Mucosa of gallbladder (tissue), 1 donor: ENCODE data around the gene ITGB1. TPM values are rescaled to one million over a fixed set of nuclear protein-coding genes. Genes with fewer than 3 reads are reported as not detected.
"Not testable (repeated sequence)": the region's sequence is repeated elsewhere in the genome, so short reads cannot be mapped to it uniquely, and the experiment has no call there.

Source experiments
- DNase-seq: peaks from one replicate; pipeline ENCODE4 v3.0.0-alpha.2; 2020; ENCODE audit warnings: low spot score
- total RNA-seq: library from RNA; stranded (reverse); gene quantifications from one replicate; pipeline ENCODE4 v1.2.1, GENCODE V29; 2021
- donor health status: DM: no; HTN: no; CAD: no.

ITGB1 gene
- total RNA-seq, 1 donor from 2014 or later, result 596 TPM

- no peak for DNase-seq
Observed at GRCh38 chr10:32938554-32939061, 19.4 kb downstream of the ITGB1 start.

- no peak for DNase-seq
Observed at GRCh38 chr10:32937911-32938424, 20.1 kb downstream of the ITGB1 start.

GRCh38 chr10:32932225-32932729 lies 25.8 kb downstream of the ITGB1 start:
- no peak for DNase-seq

GRCh38 chr10:32931593-32931992 lies 26.4 kb downstream of the ITGB1 start:
- DNase-seq, result no peak

- DNase-seq, result no peak
Observed at GRCh38 chr10:32930036-32930435, 28.0 kb downstream of the ITGB1 start.

- DNase-seq, result no peak
Observed at GRCh38 chr10:32929634-32930033, 28.4 kb downstream of the ITGB1 start.

- DNase-seq, result no peak
Observed at GRCh38 chr10:32927750-32928149, 30.3 kb downstream of the ITGB1 start.

GRCh38 chr10:32923849-32924248 lies 34.2 kb downstream of the ITGB1 start:
- no peak for DNase-seq

GRCh38 chr10:32923134-32923533 lies 34.9 kb downstream of the ITGB1 start:
- DNase-seq, result no peak

- DNase-seq, result no peak
Observed at GRCh38 chr10:32922170-32922569, 35.9 kb downstream of the ITGB1 start.

GRCh38 chr10:32917817-32918216 lies 40.2 kb downstream of the ITGB1 start:
- DNase-seq, result not testable (repeated sequence)

GRCh38 chr10:32911285-32912016 lies 46.6 kb downstream of the ITGB1 start:
- DNase-seq, result no peak

GRCh38 chr10:32909970-32910369 lies 48.1 kb downstream of the ITGB1 start:
- DNase-seq, result not testable (repeated sequence)

- no peak for DNase-seq
Observed at GRCh38 chr10:32909456-32909855, 48.6 kb downstream of the ITGB1 start.

- DNase-seq, result no peak
Observed at GRCh38 chr10:32906595-32906994, 51.4 kb downstream of the ITGB1 start.

GRCh38 chr10:32905466-32905865 lies 52.6 kb downstream of the ITGB1 start:
- no peak for DNase-seq

GRCh38 chr10:32901815-32902214 lies 56.2 kb downstream of the ITGB1 start:
- no peak for DNase-seq

GRCh38 chr10:32895200-32895968 lies 62.6 kb downstream of the ITGB1 start:
- not testable (repeated sequence) for DNase-seq

- no peak for DNase-seq
Observed at GRCh38 chr10:32893916-32894664, 63.9 kb downstream of the ITGB1 start.

GRCh38 chr10:32893434-32893833 lies 64.6 kb downstream of the ITGB1 start:
- no peak for DNase-seq

GRCh38 chr10:32891261-32891660 lies 66.8 kb downstream of the ITGB1 start:
- DNase-seq, result no peak

GRCh38 chr10:32890444-32890843 lies 67.6 kb downstream of the ITGB1 start:
- no peak for DNase-seq
